ENCODE results near the gene THAP4.

GRCh38 chr2:241551599-241551997 lies 85.4 kb downstream of the THAP4 start:
- TF ChIP-seq CTCF (IDR thresholded peaks at IDR 0.05; ENCODE audit: low read depth, low read length) (no peak), POLR2A (IDR thresholded peaks at IDR 0.05; ENCODE audit: extremely low read depth, insufficient read length) (no peak), MAX (IDR thresholded peaks at IDR 0.05; ENCODE audit: low read depth, low read length) (no peak), MYC (IDR thresholded peaks at IDR 0.05; ENCODE audit: low read depth, low read length) (no peak)

Data from NB4 (cell line).